ENCODE results near the gene FGR. TPM values are rescaled to one million over a fixed set of nuclear protein-coding genes. Genes with fewer than 3 reads are reported as not detected.

Gene FGR
- total RNA-seq, 1 experiment from 2014 or later = not detected

DNA sequence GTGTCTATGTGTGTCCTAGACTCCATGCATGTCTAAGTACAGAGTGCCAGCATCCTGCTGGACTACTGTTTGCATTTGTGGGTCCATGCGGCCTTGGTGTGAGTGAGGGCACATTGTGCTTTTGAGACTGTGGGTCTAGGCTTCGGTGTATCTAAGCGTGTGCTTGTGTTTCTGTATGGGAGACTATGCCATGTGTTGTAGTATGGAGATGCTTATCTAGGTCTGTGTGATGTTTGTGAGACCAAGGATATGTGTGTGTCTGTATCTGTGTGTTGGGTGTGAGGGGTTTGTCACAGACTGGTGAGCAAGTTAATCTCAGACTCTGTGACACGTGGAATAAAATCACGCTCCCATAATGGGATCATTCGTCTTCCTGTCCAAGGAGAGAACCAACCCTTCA lies 45.5 kb downstream of the FGR start:
- no peak for DNase-seq (ENCODE audit: low spot score)

DNA sequence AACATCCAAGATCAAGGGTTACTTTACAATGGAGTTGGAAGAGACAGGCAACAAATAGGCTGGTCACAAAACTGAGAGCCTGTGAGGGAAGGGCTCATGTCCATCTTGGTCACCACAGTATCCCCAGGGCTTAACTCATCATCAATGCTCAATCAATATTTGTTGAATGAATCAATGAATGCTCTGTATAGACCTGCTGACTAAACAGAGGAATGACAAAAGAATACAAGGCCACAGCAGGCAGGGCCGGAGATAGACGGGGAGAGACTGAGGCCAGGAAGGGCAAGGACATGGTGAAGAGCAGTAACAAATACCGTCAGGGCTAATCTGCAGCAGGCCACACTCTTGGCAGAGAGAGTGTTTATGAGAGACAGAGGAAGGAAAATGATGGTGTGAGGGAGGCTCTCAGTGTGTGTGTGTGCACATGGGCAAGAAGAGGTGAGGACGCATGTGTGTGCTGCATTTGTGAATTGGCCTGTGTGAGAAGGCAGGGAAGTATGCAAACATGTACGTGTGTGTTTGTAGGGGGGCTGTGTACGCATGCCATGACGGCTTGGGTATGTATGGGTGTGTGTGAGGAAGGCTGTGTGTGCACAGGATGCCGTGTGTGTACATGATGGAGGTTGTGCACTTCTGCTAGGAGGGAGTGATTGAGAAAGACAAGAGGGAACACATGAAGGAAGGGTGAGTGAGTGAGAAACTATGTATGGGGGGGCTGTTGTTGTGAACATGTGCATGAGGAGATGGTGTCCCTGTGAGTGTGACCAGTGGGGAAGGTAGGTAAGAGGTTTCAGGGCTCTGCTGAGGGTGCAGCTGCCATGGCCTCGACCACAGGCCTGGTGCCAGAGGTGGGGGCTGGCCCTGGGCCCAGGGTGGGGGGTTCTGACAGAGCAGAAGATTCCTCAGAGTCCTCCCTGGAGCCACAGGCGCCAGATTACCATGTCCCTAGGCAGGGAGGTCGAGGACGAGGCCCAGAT lies 46.4 kb downstream of the FGR start:
- DNase-seq (ENCODE audit: low spot score) = no peak

DNA sequence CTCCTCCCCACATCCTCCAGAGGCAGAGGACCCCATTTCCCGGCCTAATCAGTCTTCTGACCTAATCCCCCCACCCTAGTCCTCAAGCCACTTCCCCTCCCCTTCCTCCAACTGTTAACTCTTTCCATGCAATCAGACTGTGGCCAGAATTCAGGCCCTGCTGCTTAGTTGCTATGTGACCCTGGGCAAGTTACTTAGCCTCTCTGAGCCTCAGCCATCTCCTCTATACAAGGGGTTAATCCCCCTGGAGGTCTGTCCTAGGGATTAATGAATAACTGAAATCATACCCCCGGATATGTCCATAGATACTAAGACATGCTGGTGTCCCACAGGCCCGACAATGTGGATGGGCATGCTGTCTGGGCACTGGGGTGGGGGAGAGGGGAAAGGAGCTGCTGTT lies 49.3 kb downstream of the FGR start:
- DNase-seq (ENCODE audit: low spot score) = no peak

DNA sequence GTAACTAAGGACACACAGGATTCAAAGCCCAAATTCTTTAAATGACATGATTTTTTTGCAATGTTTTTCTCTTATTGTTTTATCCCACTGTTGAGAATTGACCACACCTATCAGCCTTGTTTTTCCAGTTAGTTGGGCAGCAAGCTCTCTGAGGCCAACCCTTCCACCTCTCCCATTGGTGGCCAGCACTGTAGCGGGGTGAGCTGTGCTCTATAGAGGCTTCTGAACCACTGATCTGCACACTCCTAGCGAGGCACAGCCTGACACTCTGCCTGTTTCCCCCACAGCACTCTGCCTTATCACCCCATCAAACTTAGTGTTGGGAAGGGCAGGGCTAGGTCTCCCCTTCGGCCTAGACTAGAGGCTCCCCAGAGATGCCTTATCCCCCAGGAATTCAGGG lies 50.5 kb downstream of the FGR start:
- no peak for DNase-seq (ENCODE audit: low spot score)

DNA sequence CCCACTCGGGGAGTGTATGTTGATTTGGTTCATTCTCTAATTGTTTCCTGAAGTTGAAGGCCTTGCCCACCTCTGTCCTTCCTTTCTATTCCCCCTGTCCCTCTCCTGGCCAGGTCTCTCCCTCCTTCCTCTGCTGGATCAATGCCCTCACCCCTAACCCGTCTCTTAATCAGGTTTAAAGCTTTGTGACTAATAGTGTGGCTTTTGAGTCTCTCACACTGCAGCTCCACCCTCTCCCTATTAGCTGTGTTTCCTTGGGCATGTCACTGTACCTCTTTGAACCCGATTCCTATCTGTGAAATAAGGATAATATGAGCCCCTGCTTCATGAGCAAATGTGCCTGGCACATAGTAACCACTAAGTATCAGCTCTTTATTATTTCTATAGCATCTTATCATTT lies 51.5 kb downstream of the FGR start:
- DNase-seq (ENCODE audit: low spot score) = no peak

DNA sequence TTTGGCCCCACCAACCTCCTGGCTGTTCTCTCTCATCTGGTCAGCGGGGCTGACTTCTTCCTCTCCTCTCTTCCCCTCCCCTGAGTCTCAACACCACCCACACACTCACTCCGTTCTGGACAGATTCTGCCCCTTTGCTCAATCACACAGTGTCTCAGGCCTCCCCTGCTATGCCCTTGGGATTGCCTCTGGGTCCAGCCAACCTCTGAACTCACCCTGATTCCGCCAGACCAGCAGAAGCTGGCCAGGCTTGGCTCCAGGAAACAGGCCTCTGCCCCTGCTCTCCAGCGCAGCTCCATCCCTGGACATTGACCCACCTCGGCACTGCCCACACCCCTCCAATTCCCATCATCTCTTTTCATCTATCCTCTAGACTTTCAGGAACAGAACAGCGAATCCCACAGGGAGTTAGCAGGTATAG lies 53.2 kb downstream of the FGR start:
- DNase-seq (ENCODE audit: low spot score) = no peak

DNA sequence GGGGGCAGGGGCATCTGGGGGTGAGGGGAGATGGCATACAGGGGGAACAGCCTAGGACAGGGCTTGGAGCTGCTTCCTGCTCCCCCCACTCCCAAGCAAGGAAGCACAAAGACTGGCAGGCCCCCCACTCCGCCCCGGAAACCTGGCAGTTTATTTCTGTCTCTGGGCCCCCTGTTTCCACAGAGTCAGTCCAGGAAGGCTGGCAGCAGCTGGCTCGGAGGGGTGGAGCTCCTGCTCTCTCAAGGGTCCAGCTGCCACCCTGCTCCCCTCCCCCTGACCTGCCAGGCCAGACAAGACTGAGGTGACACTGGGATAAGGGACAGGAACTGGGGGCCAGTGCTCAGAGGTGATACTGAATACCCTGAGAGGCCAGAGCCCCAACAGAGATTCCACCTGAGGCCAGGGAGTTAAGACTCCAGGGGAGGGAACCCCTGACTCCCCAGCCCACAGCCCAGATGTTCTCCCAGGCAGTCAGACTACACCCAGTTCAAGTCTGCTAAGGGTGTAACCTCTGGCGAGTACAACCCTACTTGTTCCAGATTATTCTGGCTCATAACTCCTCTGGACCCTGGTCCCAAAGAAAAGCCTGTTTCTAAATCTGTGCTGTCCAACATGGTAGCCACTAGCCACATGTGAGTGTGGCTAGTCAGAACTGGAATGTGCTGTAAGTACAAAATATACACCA lies 57.3 kb downstream of the FGR start:
- DNase-seq (ENCODE audit: low spot score) = no peak

DNA sequence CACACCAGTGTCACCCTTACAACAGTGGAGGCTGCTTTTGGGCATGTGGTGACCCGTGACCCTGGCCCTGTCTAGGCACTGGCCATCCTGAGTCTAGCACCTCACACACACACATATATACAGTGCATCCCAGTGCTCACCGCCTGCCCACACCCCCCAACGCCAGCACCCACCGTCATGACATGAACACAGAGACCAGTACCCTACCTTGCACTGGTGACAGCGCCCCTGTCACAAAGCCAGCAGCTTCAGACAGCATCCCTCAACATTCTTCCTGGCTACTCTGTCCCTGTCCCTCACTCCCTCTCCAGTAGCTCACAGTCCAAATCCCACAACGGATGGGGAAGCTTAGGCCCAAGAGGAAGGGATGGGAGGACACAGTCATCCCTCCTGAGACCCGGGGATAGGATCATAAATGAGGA lies 58.2 kb downstream of the FGR start:
- DNase-seq (ENCODE audit: low spot score) = no peak

DNA sequence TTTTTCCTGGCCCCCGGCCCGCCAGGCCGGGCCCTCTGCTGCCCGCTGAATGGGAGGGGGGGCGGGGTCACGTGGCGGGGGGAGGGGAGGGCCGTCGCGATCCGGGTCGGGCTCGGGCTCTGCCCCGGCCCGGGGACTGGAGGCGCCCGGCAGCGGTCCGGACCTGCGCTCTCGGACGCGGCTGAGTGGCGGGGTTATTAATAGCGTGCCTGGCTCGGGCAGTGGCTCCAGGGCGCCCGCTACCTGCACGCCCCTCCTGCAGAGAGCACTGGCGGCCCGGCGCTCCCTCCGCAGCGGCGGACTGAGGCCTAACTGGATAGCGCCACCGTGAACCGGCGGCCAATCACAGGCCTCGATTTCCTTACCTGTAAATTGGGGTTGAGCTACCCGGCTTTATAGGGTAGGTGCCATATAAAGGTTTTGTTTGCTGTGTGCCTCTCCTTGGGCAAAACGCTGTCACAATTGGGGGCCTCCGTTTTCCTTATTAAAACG lies 59.1 kb downstream of the FGR start:
- DNase-seq (ENCODE audit: low spot score) = no peak

DNA sequence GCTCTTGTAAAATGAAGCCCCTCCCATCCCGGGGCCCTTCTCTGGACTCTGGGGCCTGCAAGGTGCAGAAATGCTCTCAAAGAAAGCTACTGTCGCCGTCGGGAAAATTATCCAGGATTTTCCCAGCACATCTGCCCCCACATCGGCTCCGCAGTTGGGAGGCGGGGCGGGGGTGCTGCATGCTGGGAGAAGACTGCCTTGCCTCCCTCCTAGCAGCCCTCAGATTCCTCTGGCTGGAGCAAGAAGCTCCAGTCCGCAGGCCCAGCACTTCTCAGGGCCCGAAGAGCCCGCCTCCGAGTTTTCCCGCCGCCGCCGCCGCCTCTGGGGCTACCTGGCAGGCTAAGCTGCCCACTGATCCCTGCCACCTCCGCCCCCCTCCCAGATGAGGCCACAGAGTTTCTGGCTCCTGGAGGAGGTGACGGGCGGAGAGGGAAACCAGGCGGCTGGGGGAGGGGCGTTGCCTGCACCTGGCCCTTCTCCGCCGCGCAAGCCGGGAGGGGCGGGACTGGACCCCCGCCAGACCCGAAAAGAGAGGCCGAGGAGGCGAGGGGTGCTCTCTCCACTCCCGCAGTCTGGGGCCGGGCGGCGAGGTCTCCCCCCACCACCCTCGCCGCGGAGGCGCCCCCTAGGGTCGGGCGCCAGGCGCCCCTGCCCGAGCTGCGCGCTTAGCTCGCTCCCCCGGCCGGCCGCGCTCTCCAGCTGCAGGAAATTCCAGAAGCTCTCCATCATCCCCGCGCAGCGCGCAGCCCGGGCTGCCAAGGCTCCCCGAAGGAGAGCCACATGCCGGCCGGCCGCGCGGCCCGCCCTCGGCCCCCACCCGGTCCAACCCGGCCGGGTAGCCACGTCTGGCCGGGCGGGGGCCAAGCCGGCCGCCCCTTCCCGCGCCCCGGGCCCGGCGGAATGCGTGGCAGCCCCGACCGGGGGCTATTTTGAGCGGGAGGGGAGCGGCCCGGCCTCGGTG lies 59.8 kb downstream of the FGR start:
- no peak for DNase-seq (ENCODE audit: low spot score)

DNA sequence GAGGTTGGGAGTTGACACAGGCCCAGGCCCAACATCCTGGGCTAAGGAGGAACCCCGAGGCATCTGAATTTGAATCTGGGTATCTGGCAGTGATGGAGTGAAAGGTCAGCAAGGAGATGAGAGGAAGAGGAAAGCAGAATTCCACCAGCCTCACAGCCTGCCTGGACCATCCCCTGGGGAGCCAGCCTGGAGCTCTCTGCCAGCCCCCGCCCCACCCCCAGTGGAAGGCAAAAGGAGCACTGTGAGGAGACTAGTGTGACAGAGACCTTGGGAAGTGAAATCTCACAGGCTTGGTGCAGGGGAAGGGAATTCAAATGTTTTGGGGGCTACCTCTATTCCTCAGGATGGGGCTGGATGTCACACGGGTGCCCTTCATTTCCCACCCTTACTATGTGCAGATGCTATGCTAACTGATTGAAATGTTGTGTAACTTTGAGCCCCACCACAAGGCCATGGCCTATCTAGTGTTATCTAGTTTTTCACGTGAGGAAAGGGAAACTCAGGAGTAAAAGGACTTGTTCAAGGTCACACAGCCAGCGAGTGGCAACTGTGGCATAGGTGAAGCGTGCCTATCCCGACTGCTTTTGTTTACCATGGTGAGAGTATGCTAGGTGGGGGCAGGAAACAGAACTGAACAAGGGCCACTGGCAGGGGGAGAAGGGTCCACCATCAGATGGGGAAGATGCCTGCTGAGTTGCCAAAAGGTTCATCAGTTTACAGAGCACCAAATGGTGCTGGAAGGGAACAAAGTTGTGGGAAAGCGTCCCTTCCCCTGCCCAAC lies 60.8 kb downstream of the FGR start:
- DNase-seq (ENCODE audit: low spot score) = no peak

DNA sequence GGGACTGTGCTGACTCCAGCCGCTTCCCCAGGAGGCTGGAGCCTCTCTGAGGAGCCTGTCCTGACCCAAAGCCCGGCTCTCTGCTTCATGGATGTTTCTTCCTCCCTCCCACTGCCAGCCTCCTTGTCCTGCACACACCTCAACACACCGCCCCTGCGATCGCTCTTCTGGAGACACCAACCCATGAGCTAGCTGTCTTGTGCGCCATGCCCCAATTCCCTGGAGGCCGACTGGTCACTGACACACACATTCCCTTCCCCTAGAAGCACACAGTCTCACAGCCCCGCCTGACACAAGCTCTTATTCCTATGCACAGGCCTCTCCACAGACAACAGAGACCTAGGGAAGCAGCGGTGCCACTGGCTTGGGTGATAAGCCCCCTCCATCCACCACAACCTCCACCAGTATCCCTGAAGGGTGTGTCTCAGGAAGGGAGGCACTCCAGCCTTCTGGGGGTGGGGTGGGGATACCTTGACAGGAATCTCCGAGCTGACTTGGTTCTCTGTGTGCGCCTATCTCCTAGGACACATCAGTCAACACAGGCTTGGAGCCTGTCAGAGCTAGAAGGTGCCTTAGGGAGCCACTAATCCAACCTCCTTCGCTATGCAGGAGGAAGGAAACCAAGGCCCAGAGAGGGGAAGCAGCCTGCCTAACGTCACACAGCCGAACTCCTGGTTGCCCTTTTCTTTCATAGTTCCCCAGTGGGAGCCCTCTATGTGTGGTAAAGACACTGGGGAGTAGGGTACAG lies 62.1 kb downstream of the FGR start:
- no peak for DNase-seq (ENCODE audit: low spot score)

DNA sequence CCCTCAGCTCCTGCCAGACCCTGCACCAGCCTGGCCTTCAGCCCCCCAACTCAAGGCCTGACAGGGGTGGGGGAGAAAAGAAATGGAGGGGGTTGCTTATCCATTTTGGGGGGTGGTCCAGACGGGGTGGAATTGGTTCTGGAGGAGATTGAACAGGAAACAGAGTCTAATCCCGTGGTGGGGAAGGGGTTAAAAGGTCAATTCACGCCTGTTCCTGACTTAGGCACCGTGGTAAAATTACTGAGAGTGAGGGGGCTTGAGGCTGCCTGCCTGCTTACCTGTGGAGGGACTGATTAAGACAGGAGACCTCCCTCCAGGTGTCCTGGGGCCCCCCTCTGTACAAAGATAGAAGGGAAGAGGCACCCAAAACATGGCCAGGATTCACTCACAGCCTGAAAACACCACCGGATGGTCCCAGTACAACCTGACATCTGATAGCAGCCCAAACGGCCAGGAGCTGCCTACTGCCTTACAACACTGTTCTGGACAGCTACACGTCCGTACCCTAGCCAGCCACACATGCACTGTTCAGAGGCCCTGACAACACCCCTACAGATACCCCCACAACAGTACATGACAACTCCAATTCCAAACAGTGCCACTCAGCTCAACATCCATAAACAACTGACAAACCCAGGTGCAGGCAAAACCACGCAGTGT lies 62.8 kb downstream of the FGR start:
- DNase-seq (ENCODE audit: low spot score) = no peak

DNA sequence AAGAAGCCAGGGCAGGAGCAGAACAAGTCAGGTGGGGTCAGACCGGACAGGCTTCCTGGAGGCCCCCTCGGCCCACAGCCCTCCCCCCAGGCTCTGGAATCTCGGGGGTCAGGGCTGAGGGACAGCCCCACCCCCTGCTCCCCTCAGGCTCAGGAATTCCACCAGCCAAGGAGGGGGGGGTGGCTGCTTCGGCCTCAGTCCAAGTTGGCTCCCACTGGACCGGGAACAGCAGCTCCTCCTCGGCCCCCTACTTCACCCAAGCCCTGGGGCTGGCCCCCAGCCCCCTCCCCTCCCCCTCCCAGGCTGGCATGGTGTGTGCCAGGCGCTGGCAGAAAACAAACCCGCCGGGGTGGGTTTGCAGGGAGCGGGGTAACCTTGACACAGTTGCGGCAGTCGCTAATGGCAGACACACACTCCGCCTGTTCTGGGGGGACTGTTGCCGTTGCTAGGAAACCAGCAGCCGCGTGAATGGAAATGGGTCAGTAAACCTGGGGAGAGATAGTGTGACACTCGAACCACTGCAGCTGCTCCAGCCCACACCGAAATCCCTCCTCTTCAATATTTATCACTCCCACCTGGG lies 63.5 kb downstream of the FGR start:
- DNase-seq (ENCODE audit: low spot score) = no peak

DNA sequence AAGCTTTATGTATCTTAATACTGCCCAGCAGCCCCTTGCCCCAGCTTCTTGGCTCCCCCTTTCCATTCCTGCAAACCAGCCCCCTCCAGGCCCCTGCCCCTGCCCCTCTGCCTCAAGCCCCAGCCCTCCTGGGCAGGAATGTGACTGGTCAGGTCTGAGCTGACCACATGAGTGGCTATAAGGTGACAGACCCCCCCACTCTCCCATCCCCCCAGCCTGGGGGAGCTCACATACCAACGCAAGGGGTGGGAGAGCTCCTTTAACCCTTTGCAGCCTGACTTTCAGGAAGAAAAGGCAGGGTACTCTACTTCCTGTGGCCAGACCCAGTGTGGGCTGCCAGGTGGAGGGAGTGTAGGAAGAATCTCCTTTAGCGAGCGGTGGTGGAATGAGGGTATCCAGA lies 64.2 kb downstream of the FGR start:
- no peak for DNase-seq (ENCODE audit: low spot score)

DNA sequence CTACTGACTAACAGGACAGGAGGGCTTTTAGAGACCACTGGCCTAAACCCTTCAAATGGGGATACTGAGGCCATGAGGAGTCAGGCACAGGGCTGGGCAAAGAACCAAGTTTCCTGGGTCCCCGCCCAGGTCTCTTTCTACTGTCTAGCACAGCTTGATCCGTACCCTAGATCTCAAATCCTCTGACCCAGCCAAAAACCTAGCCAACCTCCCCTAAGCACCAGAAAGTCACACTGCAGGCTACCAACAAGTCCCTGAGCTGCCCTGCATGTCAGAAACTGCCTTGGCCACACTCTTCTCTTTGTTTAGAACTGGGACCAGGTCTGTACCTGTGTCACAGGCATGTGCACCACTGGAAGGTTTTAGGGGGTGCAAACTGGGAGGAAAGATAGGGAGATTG lies 64.6 kb downstream of the FGR start:
- no peak for DNase-seq (ENCODE audit: low spot score)

DNA sequence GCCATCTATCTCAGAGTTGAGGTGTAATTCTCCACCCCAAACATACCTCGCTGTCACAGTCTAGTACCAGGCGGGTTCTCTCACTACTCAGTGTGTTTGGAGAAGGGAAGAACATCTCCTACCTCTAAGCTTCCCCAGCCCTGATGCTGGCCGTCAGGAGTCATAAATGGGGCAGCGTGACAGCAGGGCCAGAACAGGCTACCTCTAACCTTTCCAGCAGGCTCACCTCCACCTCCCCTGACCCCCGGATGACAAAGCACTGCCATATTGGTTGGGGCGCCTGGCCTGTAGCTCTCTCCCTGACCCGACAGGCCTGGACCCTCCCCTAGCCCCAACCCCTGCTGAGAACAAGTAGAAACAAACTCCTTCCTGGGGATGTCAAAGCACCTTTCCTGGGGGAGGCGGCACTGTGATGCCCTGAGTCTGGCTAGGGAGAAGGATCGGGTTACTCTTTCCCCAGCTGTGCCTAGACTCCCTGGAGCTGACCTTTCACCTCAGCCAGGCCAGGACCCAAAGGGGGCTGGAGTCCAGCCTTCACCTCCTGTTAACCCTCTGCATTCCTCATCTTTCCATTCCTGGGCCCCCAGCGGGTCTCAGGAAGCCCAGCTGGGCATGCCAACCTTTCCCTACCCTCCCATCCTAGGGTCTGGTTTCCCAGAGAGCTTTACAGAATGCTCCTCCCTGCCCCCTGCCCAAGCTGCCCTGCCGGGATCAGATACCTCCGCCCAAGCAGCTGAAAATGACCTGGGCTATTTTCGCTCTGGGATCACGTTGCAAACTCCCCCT lies 65.3 kb downstream of the FGR start:
- DNase-seq (ENCODE audit: low spot score) = no peak

DNA sequence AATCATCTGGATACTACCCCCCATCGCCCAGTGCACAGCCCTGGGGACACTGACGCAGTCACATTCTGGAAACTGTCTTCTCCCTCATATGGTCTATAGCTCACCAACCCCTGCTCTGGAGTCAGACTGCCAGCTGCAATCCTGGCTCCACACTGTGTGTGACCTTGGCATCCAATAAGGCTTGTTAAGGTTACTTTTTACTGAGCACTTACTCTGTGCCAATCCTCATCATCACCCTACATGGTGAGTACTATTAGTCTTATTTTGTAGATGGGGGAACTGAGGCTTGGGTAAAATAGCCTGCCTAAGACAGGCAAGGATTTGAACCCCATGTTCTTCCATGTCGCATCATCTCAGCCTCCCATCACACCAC lies 65.9 kb downstream of the FGR start:
- no peak for DNase-seq (ENCODE audit: low spot score)
